Fibroblast of skin of scalp (primary cell): ENCODE data around the gene MRPL38.
"Not testable (repeated sequence)": the region's sequence is repeated elsewhere in the genome, so short reads cannot be mapped to it uniquely, and the experiment has no call there.

Experiments used
- DNase-seq: peaks from one replicate; pipeline ENCODE4 v3.0.0-alpha.2; 2013

Gene MRPL38

GRCh38 chr17:75896415-75897159 is 8.1 kb downstream of the MRPL38 start, which contains the start of gene TRIM65:
Gene TRIM65 (minus strand): TSS chr17:75896951. CDS start chr17:75896937, 14 bp downstream.
- DNase-seq: peak; percentile 82

- DNase-seq: peak; percentile 51
Measured at GRCh38 chr17:75895370-75896155, 9.1 kb downstream of the MRPL38 start.

- DNase-seq: no peak
Measured at GRCh38 chr17:75894049-75894733, 10.5 kb downstream of the MRPL38 start.

- DNase-seq: no peak
Measured at GRCh38 chr17:75893305-75894048, 11.2 kb downstream of the MRPL38 start.

GRCh38 chr17:75892556-75893224 is 12.0 kb downstream of the MRPL38 start:
- DNase-seq: no peak

GRCh38 chr17:75891605-75892555 is 12.8 kb downstream of the MRPL38 start:
- DNase-seq: no peak

GRCh38 chr17:75891022-75891604 is 13.6 kb downstream of the MRPL38 start:
- no peak for DNase-seq

- no peak for DNase-seq
Measured at GRCh38 chr17:75889454-75889853, 15.2 kb downstream of the MRPL38 start.

GRCh38 chr17:75888484-75888883 is 16.2 kb downstream of the MRPL38 start:
- no peak for DNase-seq

GRCh38 chr17:75885860-75886259 is 18.8 kb downstream of the MRPL38 start:
- DNase-seq: not testable (repeated sequence)

- no peak for DNase-seq
Measured at GRCh38 chr17:75885431-75885830, 19.3 kb downstream of the MRPL38 start.

- no peak for DNase-seq
Measured at GRCh38 chr17:75881678-75882454, 22.8 kb downstream of the MRPL38 start.

GRCh38 chr17:75880266-75880665 is 24.4 kb downstream of the MRPL38 start:
- DNase-seq: no peak

- DNase-seq: peak; percentile 60
Measured at GRCh38 chr17:75878174-75878998, 26.3 kb downstream of the MRPL38 start, which contains the start of gene TRIM47. Gene TRIM47 (minus strand): TSS chr17:75878581. CDS start chr17:75878548, 33 bp downstream.

- peak; percentile 58 for DNase-seq
Measured at GRCh38 chr17:75877752-75878173, 26.9 kb downstream of the MRPL38 start.

- peak; percentile 93 for DNase-seq
Measured at GRCh38 chr17:75876938-75877751, 27.5 kb downstream of the MRPL38 start.

GRCh38 chr17:75876190-75876937 is 28.3 kb downstream of the MRPL38 start:
- no peak for DNase-seq
